Measurements from ENCODE around the gene RFTN1.

The RFTN1 gene

DNA sequence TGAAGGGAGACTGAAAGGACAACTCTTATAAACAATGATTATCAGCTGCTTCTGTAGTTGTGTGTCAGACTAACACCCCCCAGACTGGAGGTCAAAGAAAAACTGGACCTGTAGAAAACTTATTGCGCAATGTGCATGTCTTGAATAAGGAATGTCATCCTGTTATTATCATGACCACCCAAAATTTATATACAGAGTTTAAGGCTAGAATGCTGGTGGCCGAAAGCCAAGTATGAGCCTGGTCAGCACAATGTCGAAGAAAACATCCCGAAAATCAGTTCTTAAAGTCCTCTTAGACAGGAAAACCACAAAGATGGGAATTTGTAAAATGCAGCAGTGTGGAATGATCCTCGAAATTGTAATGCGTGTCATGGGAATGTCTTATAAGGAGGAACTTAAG lies 29.3 kb downstream of the RFTN1 start:
- DNase-seq (ENCODE audit: low read depth in 2 of 2): peak; percentile 96 to 99
- H3K4me3 ChIP-seq (replicated peaks in 1 of 2; ENCODE audit: low read depth in 2 of 2, low read length in 2 of 2): no peak overlapping the region
- TF ChIP-seq, protein P1, sequence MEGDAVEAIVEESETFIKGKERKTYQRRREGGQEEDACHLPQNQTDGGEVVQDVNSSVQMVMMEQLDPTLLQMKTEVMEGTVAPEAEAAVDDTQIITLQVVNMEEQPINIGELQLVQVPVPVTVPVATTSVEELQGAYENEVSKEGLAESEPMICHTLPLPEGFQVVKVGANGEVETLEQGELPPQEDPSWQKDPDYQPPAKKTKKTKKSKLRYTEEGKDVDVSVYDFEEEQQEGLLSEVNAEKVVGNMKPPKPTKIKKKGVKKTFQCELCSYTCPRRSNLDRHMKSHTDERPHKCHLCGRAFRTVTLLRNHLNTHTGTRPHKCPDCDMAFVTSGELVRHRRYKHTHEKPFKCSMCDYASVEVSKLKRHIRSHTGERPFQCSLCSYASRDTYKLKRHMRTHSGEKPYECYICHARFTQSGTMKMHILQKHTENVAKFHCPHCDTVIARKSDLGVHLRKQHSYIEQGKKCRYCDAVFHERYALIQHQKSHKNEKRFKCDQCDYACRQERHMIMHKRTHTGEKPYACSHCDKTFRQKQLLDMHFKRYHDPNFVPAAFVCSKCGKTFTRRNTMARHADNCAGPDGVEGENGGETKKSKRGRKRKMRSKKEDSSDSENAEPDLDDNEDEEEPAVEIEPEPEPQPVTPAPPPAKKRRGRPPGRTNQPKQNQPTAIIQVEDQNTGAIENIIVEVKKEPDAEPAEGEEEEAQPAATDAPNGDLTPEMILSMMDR (IDR thresholded peaks at IDR 0.05; ENCODE audit: low read depth, low read length): no peak

DNA sequence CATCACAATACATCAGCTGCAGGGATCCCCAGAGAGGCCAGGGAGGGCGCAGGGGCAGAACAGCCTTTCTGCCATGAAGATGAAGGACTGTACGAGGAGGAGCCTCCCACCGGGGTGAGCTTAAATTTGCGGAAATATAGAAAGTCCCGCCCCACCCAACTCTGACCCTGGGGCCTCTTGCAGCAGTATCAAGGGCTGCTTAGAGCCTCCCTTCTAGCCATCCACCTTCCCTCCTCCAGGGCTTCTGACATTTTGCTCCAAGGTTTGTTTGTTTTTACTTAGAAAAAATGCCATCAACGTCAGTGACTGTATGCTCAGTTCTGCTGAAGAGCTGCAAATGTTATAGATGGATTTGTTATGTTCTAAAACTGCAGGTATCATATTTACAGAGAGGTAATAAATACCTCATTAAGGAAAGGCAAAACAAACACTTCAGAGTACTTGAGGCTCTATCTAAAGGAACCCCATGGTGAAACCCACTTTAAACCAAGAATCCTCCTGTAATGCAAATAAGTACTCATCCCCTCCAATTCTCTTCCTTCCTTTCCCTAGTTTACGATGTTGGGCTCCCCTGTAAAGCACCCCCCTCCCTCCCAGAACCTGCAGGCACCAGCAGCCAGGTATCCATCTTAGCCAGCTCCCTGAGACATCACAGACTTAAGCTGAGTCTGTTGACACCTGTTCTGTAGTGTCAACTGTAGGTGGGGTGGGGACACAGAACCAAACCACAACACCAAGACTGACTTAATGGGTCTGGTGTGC lies 30.5 kb downstream of the RFTN1 start:
- H3K4me3 ChIP-seq (replicated peaks in 1 of 2; ENCODE audit: low read depth in 2 of 2, low read length in 2 of 2): no peak overlapping the region
- TF ChIP-seq, protein P1 (IDR thresholded peaks at IDR 0.05; ENCODE audit: low read depth, low read length): no peak
- DNase-seq (ENCODE audit: low read depth in 2 of 2): no peak

- TF ChIP-seq, protein P1 (IDR thresholded peaks at IDR 0.05; ENCODE audit: low read depth, low read length): no peak
- no peak overlapping the region for H3K4me3 ChIP-seq (replicated peaks in 1 of 2; ENCODE audit: low read depth in 2 of 2, low read length in 2 of 2)
- DNase-seq (ENCODE audit: low read depth in 2 of 2): no peak
These were observed 31.2 kb downstream of the RFTN1 start for GRCh38 chr3:16482194-16482769.

DNA sequence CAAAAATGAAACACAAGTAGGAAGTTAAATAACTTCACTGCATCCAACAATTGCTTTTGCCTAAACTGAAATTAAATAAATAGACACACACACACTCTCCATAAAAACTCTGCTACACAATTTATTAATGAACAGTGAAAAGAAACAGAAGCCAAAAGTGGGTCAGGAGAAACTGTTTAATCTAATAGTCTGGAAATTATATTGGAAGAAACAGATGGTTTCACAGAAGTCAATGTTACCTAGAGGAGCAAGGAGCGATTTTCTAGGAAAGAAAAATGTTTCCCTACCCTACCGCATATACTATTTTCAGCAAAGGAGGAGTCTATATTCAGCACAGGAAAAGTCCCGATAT lies 32.0 kb downstream of the RFTN1 start:
- no peak overlapping the region for H3K4me3 ChIP-seq (replicated peaks in 1 of 2; ENCODE audit: low read depth in 2 of 2, low read length in 2 of 2)
- no peak for DNase-seq (ENCODE audit: low read depth in 2 of 2)
- TF ChIP-seq, protein P1 (IDR thresholded peaks at IDR 0.05; ENCODE audit: low read depth, low read length): no peak

DNA sequence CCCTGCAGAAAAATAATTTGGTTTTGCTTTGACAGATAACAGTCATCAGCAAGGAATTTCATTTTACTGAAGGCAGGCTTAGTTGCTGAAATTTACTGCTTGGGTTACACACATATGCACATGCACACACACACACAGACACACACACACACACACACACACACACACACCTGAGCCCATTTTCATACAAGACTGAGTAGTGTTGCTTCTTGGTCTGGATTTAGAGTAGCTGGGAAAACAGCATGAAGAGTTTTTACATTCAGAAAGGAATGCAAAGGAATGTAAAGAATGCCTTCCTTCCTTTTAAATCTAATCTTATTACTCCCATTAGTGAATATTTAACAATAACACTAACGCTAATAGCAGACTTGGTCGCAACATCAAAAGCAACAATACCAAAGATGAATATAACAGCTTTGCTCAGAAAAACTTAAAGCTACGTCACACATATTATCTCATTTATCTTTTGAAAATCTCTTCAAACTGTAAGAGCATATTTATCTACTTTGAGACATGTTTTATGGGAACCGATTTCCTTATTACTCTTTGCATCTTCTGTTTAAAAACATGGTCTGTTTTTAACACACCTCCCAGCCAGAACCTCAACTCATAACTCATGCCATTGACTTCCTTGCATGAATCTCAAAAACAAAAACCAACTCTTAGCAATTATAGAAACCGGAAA lies 32.5 kb downstream of the RFTN1 start:
- H3K4me3 ChIP-seq (replicated peaks in 1 of 2; ENCODE audit: low read depth in 2 of 2, low read length in 2 of 2): no peak overlapping the region
- TF ChIP-seq, protein P1 (IDR thresholded peaks at IDR 0.05; ENCODE audit: low read depth, low read length): no peak
- peak; percentile 64 to 68 for DNase-seq (ENCODE audit: low read depth in 2 of 2)

GRCh38 chr3:16478516-16478915 lies 35.0 kb downstream of the RFTN1 start:
- peak; percentile 88 to 92 for DNase-seq (ENCODE audit: low read depth in 2 of 2)
- H3K4me3 ChIP-seq (replicated peaks in 1 of 2; ENCODE audit: low read depth in 2 of 2, low read length in 2 of 2): no peak overlapping the region
- TF ChIP-seq, protein P1 (IDR thresholded peaks at IDR 0.05; ENCODE audit: low read depth, low read length): no peak
